Vagina (tissue), 2 donors: ENCODE measurements around the gene VOPP1.

Experiments
- POLR2A ChIP-seq, 2 donors: fragments of 450-650 bp; IDR thresholded peaks; one replicate each; pipeline ENCODE4 v1.6.1; 2017; ENCODE audit warnings: antibody characterized with exemption in 2 of 2, mild to moderate bottlenecking in 2 of 2, moderate library complexity in 2 of 2
- POLR2AphosphoS5 ChIP-seq, 2 donors: sonication (generic); formaldehyde crosslinking; IDR thresholded peaks; one replicate each; pipeline ENCODE4 v1.9.0; 2017; ENCODE audit warnings: antibody characterized with exemption in 2 of 2, mild to moderate bottlenecking in 2 of 2, low read depth in 1 of 2; ENCODE audit not compliant: insufficient read depth in 1 of 2
- TF ChIP-seq, protein P1 (sequence below), 3 experiments: fragments of 450-650 bp in 2 of 3; fragments of 200-600 bp in 1 of 3; sonication (generic) in 1 of 3; IDR thresholded peaks; one replicate each; pipeline ENCODE4 v1.5.1; 2017 to 2019; ENCODE audit warnings: antibody characterized with exemption in 3 of 3, mild to moderate bottlenecking in 2 of 3, moderate library complexity in 2 of 3

DNA sequence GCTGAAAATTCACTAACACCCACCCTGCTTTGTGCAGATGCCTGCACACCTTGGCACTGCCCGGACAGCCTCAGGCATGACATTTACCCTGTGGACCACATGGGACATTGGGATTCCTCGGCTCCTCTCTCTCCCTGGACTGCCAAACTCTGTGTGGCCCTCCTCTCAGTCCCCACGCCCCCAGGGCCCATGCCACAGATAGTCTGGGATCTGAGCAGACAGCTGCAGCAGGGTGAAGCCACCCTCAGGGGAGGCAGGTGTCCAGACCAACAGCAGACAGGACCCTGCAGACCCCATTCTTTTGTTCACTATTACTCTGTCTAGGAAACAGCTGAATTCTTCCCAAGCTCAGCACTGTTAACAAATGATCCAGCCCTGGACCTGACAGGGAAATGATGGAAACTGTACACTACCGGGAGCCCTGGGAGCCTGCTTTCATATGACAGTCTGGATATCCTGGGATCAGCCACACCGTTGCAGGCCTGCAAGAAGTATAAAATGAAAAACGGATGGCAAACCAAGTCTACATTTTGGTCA is 83.4 kb downstream of the VOPP1 start:
- TF ChIP-seq POLR2A (IDR thresholded peaks at IDR 0.05) (no peak), POLR2AphosphoS5 (IDR thresholded peaks at IDR 0.05; ENCODE audit: insufficient read depth in 1 of 2, low read depth in 1 of 2) (no peak)
- TF ChIP-seq, protein P1, sequence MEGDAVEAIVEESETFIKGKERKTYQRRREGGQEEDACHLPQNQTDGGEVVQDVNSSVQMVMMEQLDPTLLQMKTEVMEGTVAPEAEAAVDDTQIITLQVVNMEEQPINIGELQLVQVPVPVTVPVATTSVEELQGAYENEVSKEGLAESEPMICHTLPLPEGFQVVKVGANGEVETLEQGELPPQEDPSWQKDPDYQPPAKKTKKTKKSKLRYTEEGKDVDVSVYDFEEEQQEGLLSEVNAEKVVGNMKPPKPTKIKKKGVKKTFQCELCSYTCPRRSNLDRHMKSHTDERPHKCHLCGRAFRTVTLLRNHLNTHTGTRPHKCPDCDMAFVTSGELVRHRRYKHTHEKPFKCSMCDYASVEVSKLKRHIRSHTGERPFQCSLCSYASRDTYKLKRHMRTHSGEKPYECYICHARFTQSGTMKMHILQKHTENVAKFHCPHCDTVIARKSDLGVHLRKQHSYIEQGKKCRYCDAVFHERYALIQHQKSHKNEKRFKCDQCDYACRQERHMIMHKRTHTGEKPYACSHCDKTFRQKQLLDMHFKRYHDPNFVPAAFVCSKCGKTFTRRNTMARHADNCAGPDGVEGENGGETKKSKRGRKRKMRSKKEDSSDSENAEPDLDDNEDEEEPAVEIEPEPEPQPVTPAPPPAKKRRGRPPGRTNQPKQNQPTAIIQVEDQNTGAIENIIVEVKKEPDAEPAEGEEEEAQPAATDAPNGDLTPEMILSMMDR (IDR thresholded peaks at IDR 0.05), result no peak
